ENCODE measurements around the gene SERPINB5.

SERPINB5 gene

GRCh38 chr18:63470751-63471150, 6.0 kb upstream of the SERPINB5 start:
- DNase-seq: no peak

GRCh38 chr18:63472380-63472779, 4.4 kb upstream of the SERPINB5 start:
- DNase-seq: no peak

GRCh38 chr18:63477200-63477599, 442 bp downstream of the SERPINB5 start:
- no peak for DNase-seq

- DNase-seq: no peak
These were observed 1.2 kb downstream of the SERPINB5 start for GRCh38 chr18:63477968-63478367.

GRCh38 chr18:63479826-63480225, 3.1 kb downstream of the SERPINB5 start:
- DNase-seq: no peak

- no peak for DNase-seq
These were observed 3.7 kb downstream of the SERPINB5 start for GRCh38 chr18:63480476-63480875.

GRCh38 chr18:63480915-63481314, 4.2 kb downstream of the SERPINB5 start:
- no peak for DNase-seq

GRCh38 chr18:63487676-63488075, 10.9 kb downstream of the SERPINB5 start:
- DNase-seq: no peak

- no peak for DNase-seq
These were observed 11.4 kb downstream of the SERPINB5 start for GRCh38 chr18:63488160-63488559.

- no peak for DNase-seq
These were observed 16.1 kb downstream of the SERPINB5 start for GRCh38 chr18:63492851-63493250.

GRCh38 chr18:63495675-63496074, 18.9 kb downstream of the SERPINB5 start:
- no peak for DNase-seq

GRCh38 chr18:63505566-63506335, 29.0 kb downstream of the SERPINB5 start:
- DNase-seq: no peak

GRCh38 chr18:63506336-63506646, 29.5 kb downstream of the SERPINB5 start:
- no peak for DNase-seq

GRCh38 chr18:63508596-63508995, 31.8 kb downstream of the SERPINB5 start:
- no peak for DNase-seq

- no peak for DNase-seq
These were observed 34.5 kb downstream of the SERPINB5 start for GRCh38 chr18:63511285-63511684.

- no peak for DNase-seq
These were observed 37.6 kb downstream of the SERPINB5 start for GRCh38 chr18:63514326-63514725.

GRCh38 chr18:63514888-63515678, 38.3 kb downstream of the SERPINB5 start:
- no peak for DNase-seq

- no peak for DNase-seq
These were observed 39.0 kb downstream of the SERPINB5 start for GRCh38 chr18:63515801-63516200.

- DNase-seq: peak; percentile 36
These were observed 41.6 kb downstream of the SERPINB5 start for GRCh38 chr18:63518178-63519012.

- DNase-seq: no peak
These were observed 43.4 kb downstream of the SERPINB5 start for GRCh38 chr18:63520053-63520685.

GRCh38 chr18:63523660-63524059, 46.9 kb downstream of the SERPINB5 start:
- no peak for DNase-seq

GRCh38 chr18:63527251-63527650, 50.5 kb downstream of the SERPINB5 start:
- no peak for DNase-seq

Data from effector CD4-positive, alpha-beta T cell (primary cell).